Esophagus squamous epithelium (tissue), 5 donors: ENCODE measurements around the gene CRACDL. TPM values are rescaled to one million over a fixed set of nuclear protein-coding genes. Genes with fewer than 3 reads are reported as not detected.

Experiments used
- DNase-seq: peaks from one replicate; lab custom pipeline; 2025; lab: John Stamatoyannopoulos, UW
- H3K27ac ChIP-seq, 4 donors: fragments of 200-600 bp; sonication (generic); one replicate each; pipeline ENCODE4 v1.5.1; 2016 to 2019; ENCODE audit warnings: mild to moderate bottlenecking in 1 of 4
- H3K27me3 ChIP-seq, 4 donors: fragments of 200-600 bp; sonication (generic); 1 replicate in 3 of 4; 2 replicates in 1 of 4; pipeline versions ENCODE4 v1.5.1 to v1.6.0; 2017 to 2021; ENCODE audit warnings: antibody characterized with exemption in 1 of 4
- H3K36me3 ChIP-seq, 3 donors: fragments of 200-600 bp; sonication (generic); one replicate each; pipeline ENCODE4 v1.5.1; 2016 to 2019
- H3K4me1 ChIP-seq, 3 donors: fragments of 200-600 bp; sonication (generic); one replicate each; pipeline ENCODE4 v1.5.1; 2017 to 2019
- H3K4me3 ChIP-seq, 4 donors: fragments of 200-600 bp; sonication (generic); 1 replicate in 3 of 4; 2 replicates in 1 of 4; pipeline ENCODE4 v1.5.1; 2016 to 2019; ENCODE audit warnings: mild to moderate bottlenecking in 2 of 4, moderate library complexity in 1 of 4
- H3K9me3 ChIP-seq, 3 donors: fragments of 200-600 bp; sonication (generic); one replicate each; pipeline ENCODE4 v1.5.1; 2016 to 2019
- POLR2A ChIP-seq, 4 donors: fragments of 450-650 bp; IDR thresholded peaks; one replicate each; pipeline ENCODE4 v1.6.1; 2017; ENCODE audit warnings: antibody characterized with exemption in 4 of 4, mild to moderate bottlenecking in 4 of 4, moderate library complexity in 3 of 4
- WGBS, 2 donors: methylation state at CpG; one replicate each; pipeline ENCODE4 v1.1.5; 2018; 5-methylcytosine and 5-hydroxymethylcytosine counted together
- intact Hi-C: fragments of 100-400 bp; cut with DNase I; formaldehyde crosslinking; loops from one replicate; pipeline ENCODE4 v1.15.0; 2022
- total RNA-seq, 4 donors: library from RNA; depleted of rRNA; stranded (reverse); fragments of >200 nt; gene quantifications; one replicate each; pipeline ENCODE4 v1.1.0, GENCODE V29; 2016
- TF ChIP-seq, protein P1 (sequence below), 6 experiments: fragments of 450-650 bp in 4 of 6; fragments of 200-600 bp in 2 of 6; sonication (generic) in 2 of 6; IDR thresholded peaks; one replicate each; pipeline ENCODE4 v1.5.1; 2016 to 2019; ENCODE audit warnings: antibody characterized with exemption in 6 of 6, mild to moderate bottlenecking in 4 of 6, moderate library complexity in 4 of 6
- donor health status: DM: yes; HTN: yes; CAD: no.

CRACDL gene, protein sequence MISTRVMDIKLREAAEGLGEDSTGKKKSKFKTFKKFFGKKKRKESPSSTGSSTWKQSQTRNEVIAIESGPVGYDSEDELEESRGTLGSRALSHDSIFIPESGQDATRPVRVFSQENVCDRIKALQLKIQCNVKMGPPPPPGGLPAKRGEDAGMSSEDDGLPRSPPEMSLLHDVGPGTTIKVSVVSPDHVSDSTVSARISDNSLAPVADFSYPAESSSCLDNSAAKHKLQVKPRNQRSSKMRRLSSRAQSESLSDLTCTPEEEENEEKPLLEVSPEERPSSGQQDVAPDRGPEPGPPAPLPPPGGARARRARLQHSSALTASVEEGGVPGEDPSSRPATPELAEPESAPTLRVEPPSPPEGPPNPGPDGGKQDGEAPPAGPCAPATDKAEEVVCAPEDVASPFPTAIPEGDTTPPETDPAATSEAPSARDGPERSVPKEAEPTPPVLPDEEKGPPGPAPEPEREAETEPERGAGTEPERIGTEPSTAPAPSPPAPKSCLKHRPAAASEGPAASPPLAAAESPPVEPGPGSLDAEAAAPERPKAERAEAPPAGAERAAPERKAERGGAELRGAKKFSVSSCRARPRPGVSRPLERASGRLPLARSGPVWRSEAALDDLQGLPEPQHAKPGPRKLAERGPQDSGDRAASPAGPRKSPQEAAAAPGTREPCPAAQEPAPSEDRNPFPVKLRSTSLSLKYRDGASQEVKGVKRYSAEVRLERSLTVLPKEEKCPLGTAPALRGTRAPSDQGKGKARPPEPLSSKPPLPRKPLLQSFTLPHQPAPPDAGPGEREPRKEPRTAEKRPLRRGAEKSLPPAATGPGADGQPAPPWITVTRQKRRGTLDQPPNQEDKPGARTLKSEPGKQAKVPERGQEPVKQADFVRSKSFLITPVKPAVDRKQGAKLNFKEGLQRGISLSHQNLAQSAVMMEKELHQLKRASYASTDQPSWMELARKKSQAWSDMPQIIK
- 10 to 100 TPM in 2 of 4 donors, 1 to 10 TPM in 2; 6.5 to 33.6 (median 9.7) TPM for total RNA-seq

DNA sequence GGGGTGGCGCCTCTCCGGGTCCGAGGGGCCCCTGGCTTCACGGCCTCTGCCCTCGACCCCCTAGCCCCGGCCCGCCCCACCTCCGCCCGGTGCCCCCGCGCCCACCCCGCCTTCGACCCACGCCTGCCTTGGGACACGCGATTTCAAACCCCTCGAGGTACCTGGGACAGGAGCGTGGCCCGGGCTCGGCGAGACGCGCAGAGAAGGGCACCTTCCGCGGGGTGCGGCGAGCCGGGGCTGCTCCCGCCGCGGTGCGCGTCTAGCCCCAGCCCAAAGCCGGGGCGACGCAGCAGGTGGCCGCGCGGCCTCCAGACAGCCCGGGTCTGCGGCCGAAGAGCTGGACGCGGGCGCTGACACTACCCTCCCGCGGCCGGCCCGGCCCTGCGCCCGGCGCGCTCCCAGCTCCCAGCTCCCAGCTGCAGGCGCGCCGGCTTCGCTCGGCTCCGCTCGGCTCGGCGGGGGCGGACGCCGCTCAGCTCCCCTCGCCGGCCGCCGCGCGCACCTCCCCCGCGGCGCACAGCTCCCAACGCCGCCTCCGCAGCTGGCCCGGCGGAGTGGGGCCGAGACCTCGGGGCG is at the start of gene CRACDL:
TSS of gene CRACDL (minus strand) at position 449 of the 576 bp plus-strand sequence. CDS start 89,425 bp downstream, outside the sequence.
- H3K27me3 ChIP-seq: peaks cover 0 to 57% (median 0%) of the 10 kb centered on the region in 4 donors
- 20% methylated on average over 3 of the region's 82 CpGs; no CpG with 5 or more reads in 1 of the 2 donors for WGBS, 2 donors

DNA sequence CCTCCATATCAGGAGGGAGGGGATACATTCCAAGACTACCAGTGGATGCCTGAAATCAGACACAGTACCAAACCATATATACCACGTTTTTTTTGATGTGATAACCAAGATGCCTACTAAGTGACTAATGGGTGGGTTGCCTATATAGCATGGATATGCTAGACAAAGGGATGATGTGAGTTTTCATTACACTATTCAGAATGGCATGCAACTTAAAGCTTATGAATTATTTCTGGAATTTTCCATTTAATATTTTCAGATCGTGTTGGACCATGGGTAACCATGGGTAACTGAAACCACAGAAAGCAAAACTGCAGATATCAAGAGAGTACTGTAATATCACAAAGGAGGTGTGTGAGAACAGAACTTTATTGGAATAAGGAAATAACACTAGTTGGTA is 39.6 kb upstream of the CRACDL start:
- Histone ChIP-seq H3K4me1 (no peaks in the 10 kb centered on the region), H3K4me3 (no peak overlapping the region), H3K27ac (no peak overlapping the region), H3K27me3 (no peaks in the 10 kb centered on the region), H3K36me3 (no peaks in the 10 kb centered on the region), H3K9me3 (peaks cover 0 to 20% (median 10%) of the 10 kb centered on the region in 3 donors)
- no peak for DNase-seq
- TF ChIP-seq, protein P1, sequence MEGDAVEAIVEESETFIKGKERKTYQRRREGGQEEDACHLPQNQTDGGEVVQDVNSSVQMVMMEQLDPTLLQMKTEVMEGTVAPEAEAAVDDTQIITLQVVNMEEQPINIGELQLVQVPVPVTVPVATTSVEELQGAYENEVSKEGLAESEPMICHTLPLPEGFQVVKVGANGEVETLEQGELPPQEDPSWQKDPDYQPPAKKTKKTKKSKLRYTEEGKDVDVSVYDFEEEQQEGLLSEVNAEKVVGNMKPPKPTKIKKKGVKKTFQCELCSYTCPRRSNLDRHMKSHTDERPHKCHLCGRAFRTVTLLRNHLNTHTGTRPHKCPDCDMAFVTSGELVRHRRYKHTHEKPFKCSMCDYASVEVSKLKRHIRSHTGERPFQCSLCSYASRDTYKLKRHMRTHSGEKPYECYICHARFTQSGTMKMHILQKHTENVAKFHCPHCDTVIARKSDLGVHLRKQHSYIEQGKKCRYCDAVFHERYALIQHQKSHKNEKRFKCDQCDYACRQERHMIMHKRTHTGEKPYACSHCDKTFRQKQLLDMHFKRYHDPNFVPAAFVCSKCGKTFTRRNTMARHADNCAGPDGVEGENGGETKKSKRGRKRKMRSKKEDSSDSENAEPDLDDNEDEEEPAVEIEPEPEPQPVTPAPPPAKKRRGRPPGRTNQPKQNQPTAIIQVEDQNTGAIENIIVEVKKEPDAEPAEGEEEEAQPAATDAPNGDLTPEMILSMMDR (IDR thresholded peaks at IDR 0.05): no peak
- TF ChIP-seq POLR2A (IDR thresholded peaks at IDR 0.05): no peak
- intact Hi-C loops: no loop called here
- 66 to 71% methylated on average over 2 of the region's 2 CpGs for WGBS, 2 donors

More for the DNA sequence above, at the start of gene CRACDL:
- intact Hi-C loops: no loop called here
- peak within 1 kb of the TSS; percentile 16 to 76 (median 60) for H3K27ac ChIP-seq
- peak within 1 kb of the TSS; percentile 47 to 74 (median 57) for H3K4me3 ChIP-seq
- TF ChIP-seq POLR2A (IDR thresholded peaks at IDR 0.05): no peak
- TF ChIP-seq, protein P1 (IDR thresholded peaks at IDR 0.05): no peak
- peaks cover 14 to 34% (median 17%) of the 10 kb centered on the region in 3 donors for H3K4me1 ChIP-seq
- no peak for DNase-seq
- no peaks in the 10 kb centered on the region for H3K36me3 ChIP-seq
- H3K9me3 ChIP-seq: no peaks in the 10 kb centered on the region

DNA sequence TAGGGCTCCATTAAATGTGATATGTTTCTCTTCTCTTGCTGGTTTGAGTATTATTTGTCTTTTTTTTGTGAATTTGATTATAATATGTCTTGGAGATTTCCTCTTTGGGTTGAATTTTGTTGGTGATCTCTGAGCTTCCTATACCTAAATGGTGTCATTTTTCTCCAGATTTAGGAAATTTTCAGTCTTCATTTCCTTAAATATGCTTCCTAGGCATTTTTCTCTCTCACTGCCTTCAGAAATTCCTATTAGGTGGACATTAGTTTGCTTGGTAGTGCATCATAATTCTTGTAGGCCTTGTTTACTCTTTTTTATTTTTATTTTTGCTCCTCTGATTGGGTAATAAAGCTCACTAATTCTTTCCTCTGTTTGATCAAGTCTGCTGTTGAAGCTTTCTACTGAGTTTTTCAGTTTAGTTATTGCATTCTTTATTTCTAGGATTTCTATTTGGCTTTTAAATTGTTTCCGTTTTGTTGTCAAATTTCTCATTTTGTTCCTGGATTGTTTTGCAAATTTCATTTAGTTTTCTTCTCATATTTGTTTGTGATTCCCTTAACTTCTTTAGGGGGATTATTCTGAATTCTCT is 36.6 kb upstream of the CRACDL start:
- no peak for DNase-seq
- 88 to 92% methylated on average over 1 of the region's 1 CpG for WGBS, 2 donors
- H3K4me1 ChIP-seq: no peaks in the 10 kb centered on the region
- intact Hi-C loops: no loop called here
- no peak for TF ChIP-seq POLR2A (IDR thresholded peaks at IDR 0.05)
- TF ChIP-seq, protein P1 (IDR thresholded peaks at IDR 0.05): no peak
- H3K36me3 ChIP-seq: no peaks in the 10 kb centered on the region
- H3K9me3 ChIP-seq: peaks cover 0 to 25% (median 17%) of the 10 kb centered on the region in 3 donors
- no peak overlapping the region for H3K27ac ChIP-seq
- no peak overlapping the region for H3K4me3 ChIP-seq
- no peaks in the 10 kb centered on the region for H3K27me3 ChIP-seq

DNA sequence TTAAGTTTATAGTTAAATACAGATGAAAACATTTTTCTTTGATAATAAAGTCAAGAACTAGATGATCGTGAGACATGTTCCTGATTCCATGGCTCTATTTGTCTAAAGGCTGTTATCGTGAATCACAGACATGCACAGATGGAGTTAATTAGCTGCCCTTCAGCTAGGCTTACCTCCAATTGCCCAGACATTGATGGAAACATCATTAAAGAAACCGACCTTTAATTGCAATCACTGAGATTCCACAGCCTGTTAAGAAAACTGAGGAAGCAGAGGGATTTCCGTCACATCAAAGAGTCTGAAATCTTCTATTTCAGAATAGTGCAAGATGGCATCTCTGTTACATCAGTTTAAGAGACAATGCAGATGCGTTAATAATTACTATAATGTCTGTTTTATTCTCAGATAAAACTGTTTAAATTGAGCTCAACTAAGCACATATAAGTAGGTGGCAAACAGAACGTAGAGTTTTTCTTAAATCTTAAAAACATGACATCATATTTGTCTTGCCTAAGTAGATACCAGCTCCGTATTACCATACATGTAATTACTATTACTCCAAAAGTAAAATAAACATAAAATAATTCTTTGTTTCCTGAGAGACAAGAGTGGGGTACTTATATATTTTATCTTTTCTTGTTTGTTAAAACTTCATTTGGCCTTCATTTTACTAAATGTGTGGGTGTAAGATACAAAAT is 23.9 kb upstream of the CRACDL start:
- no peaks in the 10 kb centered on the region for H3K36me3 ChIP-seq
- intact Hi-C loops: no loop called here
- no peak for DNase-seq
- H3K9me3 ChIP-seq: no peaks in the 10 kb centered on the region
- no peak overlapping the region for H3K27ac ChIP-seq
- no peaks in the 10 kb centered on the region for H3K27me3 ChIP-seq
- no peak overlapping the region for H3K4me3 ChIP-seq
- WGBS, 2 donors: 65 to 67% methylated on average over 7 of the region's 7 CpGs
- TF ChIP-seq POLR2A (IDR thresholded peaks at IDR 0.05): no peak
- TF ChIP-seq, protein P1 (IDR thresholded peaks at IDR 0.05): no peak
- no peaks in the 10 kb centered on the region for H3K4me1 ChIP-seq
